ENCODE data around the gene POLA2. TPM values are rescaled to one million over a fixed set of nuclear protein-coding genes. Genes with fewer than 3 reads are reported as not detected.

POLA2 gene
- total RNA-seq, 1 donor from 2014 or later: 32.4 TPM

- Mint-ChIP-seq H3K9me3 (no peaks in the 10 kb centered on the region), H3K4me3 (peak overlapping the region; percentile 44), H3K36me3 (no peaks in the 10 kb centered on the region), H3K27me3 (peaks cover 9% of the 10 kb centered on the region), H3K4me1 (ENCODE audit: unreplicated experiment) (peaks cover 30% of the 10 kb centered on the region), H3K27ac (peak overlapping the region; percentile 72)
- no peak for TF ChIP-seq CTCF (conservative IDR thresholded peaks at IDR 0.05)
- no peak for DNase-seq (ENCODE audit: extremely low spot score, unreplicated experiment)
Measured at GRCh38 chr11:65311170-65311678, 49.5 kb downstream of the POLA2 start.

- Mint-ChIP-seq H3K36me3 (no peaks in the 10 kb centered on the region), H3K27ac (peak within 1 kb of the TSS; percentile 72), H3K4me1 (ENCODE audit: unreplicated experiment) (peaks cover 31% of the 10 kb centered on the region), H3K4me3 (peak within 1 kb of the TSS; percentile 87), H3K9me3 (no peaks in the 10 kb centered on the region), H3K27me3 (peaks cover 9% of the 10 kb centered on the region)
- DNase-seq (ENCODE audit: extremely low spot score, unreplicated experiment): peak; percentile 85
- no peak for TF ChIP-seq CTCF (conservative IDR thresholded peaks at IDR 0.05)
Measured at GRCh38 chr11:65314501-65315203, 52.9 kb downstream of the POLA2 start, which contains the start of gene CDC42EP2. Gene CDC42EP2, plus strand, starts transcription at chr11:65314866. Its CDS starts 6,033 bp downstream, at chr11:65320899.

- peaks cover 31% of the 10 kb centered on the region for H3K4me1 Mint-ChIP-seq (ENCODE audit: unreplicated experiment)
- peak overlapping the region; percentile 30 for H3K27ac Mint-ChIP-seq
- H3K36me3 Mint-ChIP-seq: no peaks in the 10 kb centered on the region
- DNase-seq (ENCODE audit: extremely low spot score, unreplicated experiment): peak; percentile 92
- H3K27me3 Mint-ChIP-seq: peaks cover 9% of the 10 kb centered on the region
- peak; percentile 100 for TF ChIP-seq CTCF (conservative IDR thresholded peaks at IDR 0.05)
- no peaks in the 10 kb centered on the region for H3K9me3 Mint-ChIP-seq
- H3K4me3 Mint-ChIP-seq: peak overlapping the region; percentile 87
Measured at GRCh38 chr11:65315204-65315865, 53.6 kb downstream of the POLA2 start.

GRCh38 chr11:65315866-65316226 lies 54.1 kb downstream of the POLA2 start:
- Mint-ChIP-seq H3K4me3 (peak overlapping the region; percentile 87), H3K9me3 (no peaks in the 10 kb centered on the region), H3K4me1 (ENCODE audit: unreplicated experiment) (peaks cover 28% of the 10 kb centered on the region), H3K36me3 (no peaks in the 10 kb centered on the region), H3K27me3 (peaks cover 9% of the 10 kb centered on the region), H3K27ac (peak overlapping the region; percentile 30)
- TF ChIP-seq CTCF (conservative IDR thresholded peaks at IDR 0.05): peak; percentile 60
- DNase-seq (ENCODE audit: extremely low spot score, unreplicated experiment): no peak

GRCh38 chr11:65316227-65317024 lies 54.7 kb downstream of the POLA2 start:
- no peak for DNase-seq (ENCODE audit: extremely low spot score, unreplicated experiment)
- H3K27me3 Mint-ChIP-seq: peaks cover 9% of the 10 kb centered on the region
- H3K4me1 Mint-ChIP-seq (ENCODE audit: unreplicated experiment): peaks cover 22% of the 10 kb centered on the region
- no peak for TF ChIP-seq CTCF (conservative IDR thresholded peaks at IDR 0.05)
- peak overlapping the region; percentile 87 for H3K4me3 Mint-ChIP-seq
- peak overlapping the region; percentile 68 for H3K27ac Mint-ChIP-seq
- no peaks in the 10 kb centered on the region for H3K36me3 Mint-ChIP-seq
- no peaks in the 10 kb centered on the region for H3K9me3 Mint-ChIP-seq

All from type B pancreatic cell (in vitro differentiated cells).